ENCODE results near the gene PIN4.
"Not testable (repeated sequence)": the region's sequence is repeated elsewhere in the genome, so short reads cannot be mapped to it uniquely, and the experiment has no call there.

The PIN4 gene

GRCh38 chrX:72142794-72143608 is 38.6 kb upstream of the PIN4 start:
- H3K27ac ChIP-seq = no peak overlapping the region
- H3K9me3 ChIP-seq (replicated peaks in 1 of 11) = no peaks in the 10 kb centered on the region; a peak in 1 of 22 replicates
- H3K4me3 ChIP-seq = no peak overlapping the region
- peaks cover 0 to 29% (median 19%) of the 10 kb centered on the region in 10 experiments; a peak in 14 of 20 replicates for H3K4me1 ChIP-seq
- H3K4me2 ChIP-seq = peak overlapping the region in 7 of 11 experiments; percentile 6 to 46 (median 31); a peak in 7 of 22 replicates
- H4K20me1 ChIP-seq = peaks cover 0 to 39% (median 0%) of the 10 kb centered on the region in 11 experiments; a peak in 4 of 22 replicates
- peak in 6 of 11 experiments; percentile 12 to 66 (median 48); a peak in 6 of 22 replicates for TF ChIP-seq Cebpa-rat (IDR thresholded peaks at IDR 0.05)
- H3K36me3 ChIP-seq = peaks cover 0 to 26% (median 0%) of the 10 kb centered on the region in 11 experiments; a peak in 10 of 22 replicates
- no peak overlapping the region for H3K9ac ChIP-seq
- H3K27me3 ChIP-seq = peaks cover 30 to 94% (median 79%) of the 10 kb centered on the region in 11 experiments

- H3K4me2 ChIP-seq = no peak overlapping the region
- H3K9me3 ChIP-seq (replicated peaks in 1 of 11) = no peaks in the 10 kb centered on the region
- H3K27me3 ChIP-seq = peaks cover 32 to 95% (median 82%) of the 10 kb centered on the region in 11 experiments
- H4K20me1 ChIP-seq = peaks cover 0 to 34% (median 0%) of the 10 kb centered on the region in 11 experiments; a peak in 4 of 22 replicates
- H3K9ac ChIP-seq = no peak overlapping the region
- H3K4me3 ChIP-seq = no peak overlapping the region
- no peak overlapping the region for H3K27ac ChIP-seq
- peaks cover 0 to 29% (median 19%) of the 10 kb centered on the region in 10 experiments; a peak in 14 of 20 replicates for H3K4me1 ChIP-seq
- no peak for TF ChIP-seq Cebpa-rat (IDR thresholded peaks at IDR 0.05)
- H3K36me3 ChIP-seq = peaks cover 0 to 20% (median 0%) of the 10 kb centered on the region in 11 experiments; a peak in 10 of 22 replicates
Observed at GRCh38 chrX:72143609-72143907, 38.0 kb upstream of the PIN4 start.

- TF ChIP-seq Cebpa-rat (IDR thresholded peaks at IDR 0.05) = no peak
- H3K9me3 ChIP-seq (replicated peaks in 1 of 11) = no peaks in the 10 kb centered on the region
- no peak overlapping the region for H3K9ac ChIP-seq
- no peak overlapping the region for H3K4me3 ChIP-seq
- peaks cover 0 to 29% (median 17%) of the 10 kb centered on the region in 10 experiments; a peak in 14 of 20 replicates for H3K4me1 ChIP-seq
- H3K27ac ChIP-seq = no peak overlapping the region
- H3K27me3 ChIP-seq = peaks cover 36 to 98% (median 93%) of the 10 kb centered on the region in 11 experiments
- H3K4me2 ChIP-seq = no peak overlapping the region
- peaks cover 0 to 4% (median 0%) of the 10 kb centered on the region in 11 experiments; a peak in 4 of 22 replicates for H3K36me3 ChIP-seq
- peaks cover 0 to 18% (median 0%) of the 10 kb centered on the region in 11 experiments; a peak in 4 of 22 replicates for H4K20me1 ChIP-seq
Observed at GRCh38 chrX:72145181-72145580, 36.4 kb upstream of the PIN4 start.

- Histone ChIP-seq H3K4me2 (no peak overlapping the region), H3K9ac (no peak overlapping the region), H3K4me3 (no peak overlapping the region), H3K9me3 (replicated peaks in 1 of 11) (no peaks in the 10 kb centered on the region), H4K20me1 (peaks cover 0 to 12% (median 0%) of the 10 kb centered on the region in 11 experiments; a peak in 3 of 22 replicates), H3K27ac (no peak overlapping the region), H3K27me3 (peaks cover 41 to 98% (median 93%) of the 10 kb centered on the region in 11 experiments), H3K36me3 (0 out of 22 replicates have a peak, but pooled peaks cover 0 to 3% (median 0%) of the 10 kb centered on the region in 11 experiments), H3K4me1 (peaks cover 0 to 18% (median 11%) of the 10 kb centered on the region in 10 experiments; a peak in 10 of 20 replicates)
- TF ChIP-seq Cebpa-rat (IDR thresholded peaks at IDR 0.05) = no peak
Observed at GRCh38 chrX:72146527-72146926, 35.0 kb upstream of the PIN4 start.

GRCh38 chrX:72158773-72159172 is 22.8 kb upstream of the PIN4 start:
- peaks cover 18 to 39% (median 30%) of the 10 kb centered on the region in 11 experiments for H3K9me3 ChIP-seq (replicated peaks in 1 of 11)
- no peaks in the 10 kb centered on the region for H3K36me3 ChIP-seq
- H3K4me2 ChIP-seq = no peak overlapping the region
- no peak overlapping the region for H3K27ac ChIP-seq
- H3K4me3 ChIP-seq = no peak overlapping the region
- H3K9ac ChIP-seq = no peak overlapping the region
- peaks cover 4 to 45% (median 23%) of the 10 kb centered on the region in 11 experiments; a peak in 15 of 22 replicates for H3K27me3 ChIP-seq
- H4K20me1 ChIP-seq = no peaks in the 10 kb centered on the region
- no peaks in the 10 kb centered on the region for H3K4me1 ChIP-seq
- no peak for TF ChIP-seq Cebpa-rat (IDR thresholded peaks at IDR 0.05)

- H3K9ac ChIP-seq = no peak overlapping the region
- peaks cover 3 to 43% (median 20%) of the 10 kb centered on the region in 11 experiments; a peak in 15 of 22 replicates for H3K27me3 ChIP-seq
- no peak overlapping the region for H3K27ac ChIP-seq
- no peaks in the 10 kb centered on the region for H4K20me1 ChIP-seq
- no peak for TF ChIP-seq Cebpa-rat (IDR thresholded peaks at IDR 0.05)
- H3K4me2 ChIP-seq = no peak overlapping the region
- peaks cover 18 to 39% (median 30%) of the 10 kb centered on the region in 11 experiments for H3K9me3 ChIP-seq (replicated peaks in 1 of 11)
- no peaks in the 10 kb centered on the region for H3K36me3 ChIP-seq
- no peaks in the 10 kb centered on the region for H3K4me1 ChIP-seq
- no peak overlapping the region for H3K4me3 ChIP-seq
Observed at GRCh38 chrX:72159769-72160168, 21.8 kb upstream of the PIN4 start.

- no peak overlapping the region for H3K4me2 ChIP-seq
- no peaks in the 10 kb centered on the region for H4K20me1 ChIP-seq
- H3K4me3 ChIP-seq = no peak overlapping the region
- no peak overlapping the region for H3K27ac ChIP-seq
- H3K9ac ChIP-seq = no peak overlapping the region
- H3K4me1 ChIP-seq = no peaks in the 10 kb centered on the region
- H3K9me3 ChIP-seq (replicated peaks in 1 of 11) = peaks cover 0 to 11% (median 0%) of the 10 kb centered on the region in 11 experiments; a peak in 1 of 22 replicates
- H3K36me3 ChIP-seq = no peaks in the 10 kb centered on the region
- no peak for TF ChIP-seq Cebpa-rat (IDR thresholded peaks at IDR 0.05)
- H3K27me3 ChIP-seq = peaks cover 0 to 31% (median 18%) of the 10 kb centered on the region in 11 experiments; a peak in 15 of 22 replicates
Observed at GRCh38 chrX:72165551-72165950, 16.0 kb upstream of the PIN4 start.

GRCh38 chrX:72169008-72169728 is 12.4 kb upstream of the PIN4 start:
- no peaks in the 10 kb centered on the region for H3K4me1 ChIP-seq
- no peak overlapping the region for H3K27ac ChIP-seq
- no peak for TF ChIP-seq Cebpa-rat (IDR thresholded peaks at IDR 0.05)
- H3K27me3 ChIP-seq = peaks cover 0 to 20% (median 14%) of the 10 kb centered on the region in 11 experiments; a peak in 13 of 22 replicates
- peaks cover 0 to 5% (median 0%) of the 10 kb centered on the region in 11 experiments; a peak in 1 of 22 replicates for H3K9me3 ChIP-seq (replicated peaks in 1 of 11)
- no peak overlapping the region for H3K4me3 ChIP-seq
- no peaks in the 10 kb centered on the region for H3K36me3 ChIP-seq
- no peak overlapping the region for H3K4me2 ChIP-seq
- H3K9ac ChIP-seq = no peak overlapping the region
- no peaks in the 10 kb centered on the region for H4K20me1 ChIP-seq

GRCh38 chrX:72176289-72176688 is 5.3 kb upstream of the PIN4 start:
- H3K27me3 ChIP-seq, H3K4me3 ChIP-seq, H3K4me2 ChIP-seq, H4K20me1 ChIP-seq, H3K27ac ChIP-seq, H3K9ac ChIP-seq, H3K36me3 ChIP-seq: not testable (repeated sequence)
- Histone ChIP-seq H3K4me1 (peaks cover 6 to 10% (median 8%) of the 10 kb centered on the region in 10 experiments; a peak in 18 of 20 replicates), H3K9me3 (replicated peaks in 1 of 11) (peaks cover 5 to 14% (median 12%) of the 10 kb centered on the region in 11 experiments; a peak in 19 of 22 replicates)

Measured in BLaER1 treated with 17β-estradiol and CSF1 and Interleukin-3, amounts not matched to agents 10 nM and 100 nM (cell line).